Tibial nerve (tissue), 4 donors: ENCODE results near the gene CRP.

ENCODE experiments used
- EP300 ChIP-seq, 2 donors: sonication (generic); formaldehyde crosslinking; IDR thresholded peaks; one replicate each; pipeline ENCODE4 v1.6.1; 2017; ENCODE audit warnings: antibody characterized with exemption in 2 of 2, mild to moderate bottlenecking in 1 of 2
- POLR2A ChIP-seq, 2 donors: fragments of 450-650 bp; IDR thresholded peaks; one replicate each; pipeline ENCODE4 v1.6.1; 2017; ENCODE audit warnings: antibody characterized with exemption in 2 of 2, mild to moderate bottlenecking in 2 of 2, moderate library complexity in 2 of 2
- TF ChIP-seq, protein P1 (sequence below), 5 experiments: fragments of 200-600 bp in 3 of 5; fragments of 450-650 bp in 2 of 5; sonication (generic) in 3 of 5; IDR thresholded peaks; one replicate each; pipeline ENCODE4 v1.5.1; 2016 to 2019; ENCODE audit warnings: antibody characterized with exemption in 5 of 5, mild to moderate bottlenecking in 3 of 5, moderate library complexity in 2 of 5

DNA sequence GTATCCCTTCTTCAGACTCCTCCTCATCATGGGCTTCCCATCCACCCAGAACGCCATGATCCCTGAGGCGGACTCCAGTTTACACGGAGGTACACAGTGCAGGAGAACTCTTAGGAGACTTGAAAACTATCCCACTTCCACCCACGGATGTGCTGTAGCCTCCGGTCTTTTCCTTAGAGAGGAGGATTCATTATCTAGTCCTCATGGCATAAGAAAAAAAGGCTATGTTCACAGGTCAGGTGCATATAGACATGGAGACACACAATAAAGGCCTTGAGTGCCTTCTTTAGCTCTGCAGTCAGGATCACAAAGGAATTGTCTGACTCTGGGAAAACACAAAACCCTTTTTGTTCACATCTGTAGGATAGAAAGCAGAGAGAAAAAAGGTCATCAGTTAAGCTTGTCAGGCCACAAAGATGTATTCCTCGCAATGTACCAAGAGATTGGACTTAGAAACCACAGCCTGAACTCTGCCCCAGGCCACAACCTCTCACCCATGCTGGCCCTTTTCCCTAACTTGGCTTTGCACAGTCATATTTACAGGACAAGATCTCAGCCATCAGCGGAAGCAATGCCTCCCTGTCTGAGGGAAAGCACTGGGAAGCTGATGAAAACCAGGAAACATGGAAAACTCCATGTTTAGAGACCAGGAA lies 9.0 kb downstream of the CRP start:
- TF ChIP-seq, protein P1, sequence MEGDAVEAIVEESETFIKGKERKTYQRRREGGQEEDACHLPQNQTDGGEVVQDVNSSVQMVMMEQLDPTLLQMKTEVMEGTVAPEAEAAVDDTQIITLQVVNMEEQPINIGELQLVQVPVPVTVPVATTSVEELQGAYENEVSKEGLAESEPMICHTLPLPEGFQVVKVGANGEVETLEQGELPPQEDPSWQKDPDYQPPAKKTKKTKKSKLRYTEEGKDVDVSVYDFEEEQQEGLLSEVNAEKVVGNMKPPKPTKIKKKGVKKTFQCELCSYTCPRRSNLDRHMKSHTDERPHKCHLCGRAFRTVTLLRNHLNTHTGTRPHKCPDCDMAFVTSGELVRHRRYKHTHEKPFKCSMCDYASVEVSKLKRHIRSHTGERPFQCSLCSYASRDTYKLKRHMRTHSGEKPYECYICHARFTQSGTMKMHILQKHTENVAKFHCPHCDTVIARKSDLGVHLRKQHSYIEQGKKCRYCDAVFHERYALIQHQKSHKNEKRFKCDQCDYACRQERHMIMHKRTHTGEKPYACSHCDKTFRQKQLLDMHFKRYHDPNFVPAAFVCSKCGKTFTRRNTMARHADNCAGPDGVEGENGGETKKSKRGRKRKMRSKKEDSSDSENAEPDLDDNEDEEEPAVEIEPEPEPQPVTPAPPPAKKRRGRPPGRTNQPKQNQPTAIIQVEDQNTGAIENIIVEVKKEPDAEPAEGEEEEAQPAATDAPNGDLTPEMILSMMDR (IDR thresholded peaks at IDR 0.05): no peak
- TF ChIP-seq EP300 (IDR thresholded peaks at IDR 0.05) (no peak), POLR2A (IDR thresholded peaks at IDR 0.05) (no peak)
